ENCODE results near the gene PLPP2. TPM values are rescaled to one million over a fixed set of nuclear protein-coding genes. Genes with fewer than 3 reads are reported as not detected.

PLPP2 gene
- total and polyA plus RNA-seq, 2 of the 4 experiments (the other 2 are of a cell fraction) = 2.3 to 4.2 TPM

- H3K4me2 ChIP-seq (ENCODE audit: low read depth, low read length) = peak overlapping the region; percentile 59; the same call in 1 of the 2 replicates
Observed at GRCh38 chr19:294341-294945, 3.2 kb upstream of the PLPP2 start.

More at GRCh38 chr19:294341-294945, 3.2 kb upstream of the PLPP2 start:
- no TSS peak for BruUV-seq (replicated peaks)
- H4K5ac ChIP-seq (ENCODE audit: low read depth, low read length) = no peak overlapping the region
- TF ChIP-seq RFX5 (IDR thresholded peaks at IDR 0.05; ENCODE audit: low read depth, low read length) (no peak), CEBPB (IDR thresholded peaks at IDR 0.05; ENCODE audit: low read depth, low read length) (no peak), POLR2A (IDR thresholded peaks at IDR 0.05; ENCODE audit: low read depth, low read length) (no peak), CHD1 (IDR thresholded peaks at IDR 0.05; ENCODE audit: low read depth, low read length) (no peak), ELK1 (IDR thresholded peaks at IDR 0.05; ENCODE audit: borderline replicate concordance, low read depth, low read length) (no peak), BHLHE40 (IDR thresholded peaks at IDR 0.05; ENCODE audit: low read depth, low read length) (no peak), RCOR1 (IDR thresholded peaks at IDR 0.05; ENCODE audit: insufficient replicate concordance, low read length) (no peak)
- H3K18ac ChIP-seq (ENCODE audit: low read depth, low read length) = no peak overlapping the region
- H2BK120ac ChIP-seq (ENCODE audit: low read depth, low read length) = no peak overlapping the region
- no peaks in the 10 kb centered on the region for H3K79me1 ChIP-seq (ENCODE audit: low read depth in 1 of 2, low read length in 2 of 2)
- H3K14ac ChIP-seq (replicated peaks; ENCODE audit: low read depth, low read length) = no peak overlapping the region
- H2BK20ac ChIP-seq (ENCODE audit: low read depth, low read length) = no peak overlapping the region
- no peak overlapping the region for H3K9ac ChIP-seq (ENCODE audit: low read depth, low read length)
- H4K91ac ChIP-seq (ENCODE audit: insufficient read depth, low read depth, low read length) = no peak overlapping the region
- no peak overlapping the region for H2BK5ac ChIP-seq (ENCODE audit: low read depth, low read length, poor library complexity, severe bottlenecking)
- H2AK5ac ChIP-seq (ENCODE audit: low read depth, low read length) = no peak overlapping the region
- no peaks in the 10 kb centered on the region for H3K9me3 ChIP-seq (ENCODE audit: control insufficient read depth, insufficient read depth, low read length)
- DNase-seq (peak; percentile 8), ATAC-seq (ENCODE audit: low read depth) (peak; percentile 30)
- H3K4me1 ChIP-seq (ENCODE audit: control insufficient read depth, insufficient read depth, low read length) = peaks cover 6% of the 10 kb centered on the region; the same call in 1 of the 2 replicates
- intact Hi-C loops (cut with micrococcal nuclease) = no loop called here
- no peak overlapping the region for H2BK15ac ChIP-seq (ENCODE audit: low read depth, low read length)
- peaks cover 51% of the 10 kb centered on the region for H3K27me3 ChIP-seq (ENCODE audit: control insufficient read depth, insufficient read depth, low read length)
- 0 out of 2 replicates have a peak overlapping the region, but pooled peaks have one; percentile 53 for H3K23ac ChIP-seq (ENCODE audit: low read depth, low read length)
- no peaks in the 10 kb centered on the region for H3K36me3 ChIP-seq (ENCODE audit: control insufficient read depth, insufficient read depth, low read length)
- in situ Hi-C loops (cut with MboI; ENCODE audit: low sequenced_read_pairs) = no loop called here
- no peak overlapping the region for H3K56ac ChIP-seq (ENCODE audit: extremely low read depth, insufficient read depth, low read length)
- H3K27ac ChIP-seq (ENCODE audit: insufficient read depth, low read length) = no peak overlapping the region
- H2AK9ac ChIP-seq (replicated peaks; ENCODE audit: low read depth, low read length, poor library complexity) = no peak overlapping the region
- ChIA-PET CTCF (interaction anchor here (1.1 kb wide), 1 partner anchor 49 kb away, joined by 3 read pairs; no protein-coding TSS in a partner anchor), POLR2A (ENCODE audit: unreplicated experiment) (no interaction called here)
- dilution Hi-C loops (cut with HindIII; ENCODE audit: low sequenced_read_pairs, unreplicated experiment) = no loop called here
- 5% methylated on average over 16 of the region's 29 CpGs; no CpG with 5 or more reads in 1 of the 2 experiments for WGBS, 2 experiments (ENCODE audit: extremely low coverage in 2 of 2, insufficient read length in 1 of 2)
- 0 out of 2 replicates have a peak, but pooled peaks cover 8% of the 10 kb centered on the region for H4K20me1 ChIP-seq (ENCODE audit: insufficient read depth, low read length)
- H3K4me3 ChIP-seq (ENCODE audit: insufficient read depth, low read depth, low read length) = no peak overlapping the region
- no peak overlapping the region for H4K8ac ChIP-seq (ENCODE audit: low read depth in 2 of 2, low read length in 2 of 2)
- peak overlapping the region; percentile 78 for H2AFZ ChIP-seq (replicated peaks; ENCODE audit: low read length, poor library complexity)
- H3K4ac ChIP-seq (ENCODE audit: low read depth, low read length) = no peak overlapping the region
- H3K9me1 ChIP-seq (ENCODE audit: insufficient read depth, low read length) = no peaks in the 10 kb centered on the region

Data from IMR-90 (cell line).